ENCODE results near the gene PIK3R6. TPM values are rescaled to one million over a fixed set of nuclear protein-coding genes. Genes with fewer than 3 reads are reported as not detected.

Gene PIK3R6
- total RNA-seq, result 1 to 10 TPM in 2 of 4 donors, under 1 TPM in 2; 0.52 to 2.5 (median 1.1) TPM

GRCh38 chr17:8867361-8867981, at the start of gene PIK3R6:
Gene PIK3R6 (minus strand): TSS chr17:8867674. CDS start chr17:8849794, 17,880 bp downstream.
- 54 to 56% methylated on average over 12 of the region's 12 CpGs for WGBS, 2 donors
- DNase-seq (ENCODE audit: low spot score in 2 of 2), result peak in 1 of 2 donors; percentile 59
- TF ChIP-seq CTCF (IDR thresholded peaks at IDR 0.05), result no peak
- TF ChIP-seq POLR2A (IDR thresholded peaks at IDR 0.05), result no peak
- H3K4me3 ChIP-seq (ENCODE audit: low read depth, poor library complexity, severe bottlenecking), result no peak within 1 kb of the TSS
- intact Hi-C loops (cut with DNase I; ENCODE audit: low total_unique reads), result no loop called here

- TF ChIP-seq CTCF (IDR thresholded peaks at IDR 0.05), result no peak
- no peak for TF ChIP-seq POLR2A (IDR thresholded peaks at IDR 0.05)
- no peak overlapping the region for H3K4me3 ChIP-seq (ENCODE audit: low read depth, poor library complexity, severe bottlenecking)
- intact Hi-C loops (cut with DNase I; ENCODE audit: low total_unique reads), result no loop called here
- peak in 1 of 2 donors; percentile 81 for DNase-seq (ENCODE audit: low spot score in 2 of 2)
- WGBS, 2 donors, result 77 to 80% methylated on average over 3 to 7 of the region's 7 CpGs
Observed at GRCh38 chr17:8916466-8916865, 49.0 kb upstream of the PIK3R6 start.

GRCh38 chr17:8914554-8914953, 47.1 kb upstream of the PIK3R6 start:
- TF ChIP-seq CTCF (IDR thresholded peaks at IDR 0.05) (no peak), POLR2A (IDR thresholded peaks at IDR 0.05) (no peak)
- H3K4me3 ChIP-seq (ENCODE audit: low read depth, poor library complexity, severe bottlenecking), result no peak overlapping the region
- DNase-seq (ENCODE audit: low spot score in 2 of 2), result peak in 1 of 2 donors; percentile 40
- intact Hi-C loops (cut with DNase I; ENCODE audit: low total_unique reads), result no loop called here
- 84 to 85% methylated on average over 8 of the region's 8 CpGs for WGBS, 2 donors

DNA sequence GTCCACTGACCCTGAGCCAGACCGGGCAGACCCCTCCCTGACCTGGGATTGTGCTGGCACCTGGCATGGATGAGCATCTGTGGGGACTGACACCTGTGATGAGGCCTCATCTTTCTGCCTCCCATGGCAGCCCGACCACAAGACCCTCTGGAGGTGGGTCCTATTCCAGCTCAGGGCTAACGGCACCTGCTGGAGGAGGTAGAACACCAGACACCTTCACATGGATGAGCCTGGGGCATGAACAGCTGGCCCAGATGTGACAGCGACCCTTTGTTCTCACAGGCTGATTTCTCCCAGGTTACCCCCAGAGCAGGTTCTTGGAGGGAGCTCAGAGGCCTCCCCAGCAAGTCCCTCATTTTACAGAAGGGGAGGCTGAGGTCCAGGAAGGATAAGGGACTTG, 46.4 kb upstream of the PIK3R6 start:
- no peak for DNase-seq (ENCODE audit: low spot score in 2 of 2)
- intact Hi-C loops (cut with DNase I; ENCODE audit: low total_unique reads), result no loop called here
- 71 to 76% methylated on average over 4 of the region's 4 CpGs for WGBS, 2 donors
- no peak overlapping the region for H3K4me3 ChIP-seq (ENCODE audit: low read depth, poor library complexity, severe bottlenecking)
- TF ChIP-seq CTCF (IDR thresholded peaks at IDR 0.05) (no peak), POLR2A (IDR thresholded peaks at IDR 0.05) (no peak)

DNA sequence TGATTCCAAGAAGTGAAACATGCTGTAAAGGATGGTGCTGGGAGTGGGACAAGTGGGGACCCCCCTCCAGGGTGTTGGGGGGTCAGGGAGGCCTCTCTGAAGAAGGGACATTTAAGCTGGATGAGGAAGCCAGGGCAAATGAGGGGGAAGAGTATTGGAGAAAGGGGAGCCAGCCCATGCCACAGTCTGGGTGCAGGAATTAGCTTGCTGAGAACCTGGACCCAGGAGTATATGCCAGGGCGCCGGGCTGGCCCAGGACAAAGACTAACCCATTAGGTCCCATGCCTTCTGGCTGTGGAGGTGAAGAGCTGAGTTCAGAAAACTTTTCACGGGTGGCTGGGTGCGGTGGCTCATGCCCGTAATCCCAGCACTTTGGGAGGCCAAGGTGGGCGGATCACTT, 45.6 kb upstream of the PIK3R6 start:
- intact Hi-C loops (cut with DNase I; ENCODE audit: low total_unique reads), result no loop called here
- DNase-seq (ENCODE audit: low spot score in 2 of 2), result peak in 1 of 2 donors; percentile 72
- TF ChIP-seq POLR2A (IDR thresholded peaks at IDR 0.05) (no peak), CTCF (IDR thresholded peaks at IDR 0.05) (no peak)
- no peak overlapping the region for H3K4me3 ChIP-seq (ENCODE audit: low read depth, poor library complexity, severe bottlenecking)
- 87 to 97% methylated on average over 6 of the region's 6 CpGs for WGBS, 2 donors
